Skeletal muscle cell (primary cell): ENCODE data around the gene TM4SF4.

Source experiments
- DNase-seq: peaks from one replicate; pipeline ENCODE4 v3.0.0-alpha.2; 2010; ENCODE audit warnings: low read depth
- H3K4me3 ChIP-seq: 2 replicates; pipeline ENCODE4 v1.5.1; 2011; ENCODE audit warnings: low read depth, mild to moderate bottlenecking, control low read depth, low read length, moderate library complexity

The TM4SF4 gene

GRCh38 chr3:149536429-149536828 is 61.9 kb downstream of the TM4SF4 start:
- no peak overlapping the region for H3K4me3 ChIP-seq
- DNase-seq = no peak

GRCh38 chr3:149538371-149538770 is 63.9 kb downstream of the TM4SF4 start:
- DNase-seq = no peak
- no peak overlapping the region for H3K4me3 ChIP-seq

- no peak overlapping the region for H3K4me3 ChIP-seq
- DNase-seq = no peak
Measured at GRCh38 chr3:149541091-149541491, 66.6 kb downstream of the TM4SF4 start.

GRCh38 chr3:149542375-149543312 is 68.1 kb downstream of the TM4SF4 start:
- no peak overlapping the region for H3K4me3 ChIP-seq

GRCh38 chr3:149545049-149545448 is 70.6 kb downstream of the TM4SF4 start:
- H3K4me3 ChIP-seq = no peak overlapping the region
- no peak for DNase-seq

More at GRCh38 chr3:149542375-149543312, 68.1 kb downstream of the TM4SF4 start:
- DNase-seq = no peak

- no peak overlapping the region for H3K4me3 ChIP-seq
Measured at GRCh38 chr3:149547413-149547812, 72.9 kb downstream of the TM4SF4 start.

GRCh38 chr3:149547954-149548668 is 73.6 kb downstream of the TM4SF4 start:
- DNase-seq = peak; percentile 84
- H3K4me3 ChIP-seq = no peak overlapping the region

More at GRCh38 chr3:149547413-149547812, 72.9 kb downstream of the TM4SF4 start:
- no peak for DNase-seq

GRCh38 chr3:149548669-149549065 is 74.2 kb downstream of the TM4SF4 start:
- DNase-seq = no peak
- no peak overlapping the region for H3K4me3 ChIP-seq

- DNase-seq = no peak
- H3K4me3 ChIP-seq = no peak overlapping the region
Measured at GRCh38 chr3:149551500-149551899, 77.0 kb downstream of the TM4SF4 start.

GRCh38 chr3:149552700-149553099 is 78.2 kb downstream of the TM4SF4 start:
- DNase-seq = no peak
- no peak overlapping the region for H3K4me3 ChIP-seq
